Activated CD4-positive, alpha-beta T cell treated with anti-CD3 and anti-CD28 coated beads, Interleukin-2, amount 10 ng/mL, durations not matched to agents 24 days and 14 days (primary cell): Measurements from ENCODE around the gene NUDCD3. TPM values are rescaled to one million over a fixed set of nuclear protein-coding genes. Genes with fewer than 3 reads are reported as not detected.

Experiments used
- DNase-seq: peaks from one replicate; pipeline ENCODE4 v3.0.0; 2022
- H3K27ac Mint-ChIP-seq: one replicate; pipeline ENCODE4 v1.8.0; 2022; ENCODE audit warnings: mild to moderate bottlenecking, mixed read lengths
- H3K27me3 Mint-ChIP-seq: one replicate; pipeline ENCODE4 v1.8.0; 2022; ENCODE audit warnings: mixed read lengths
- H3K36me3 Mint-ChIP-seq: one replicate; pipeline ENCODE4 v1.8.0; 2022; ENCODE audit warnings: low read depth, mild to moderate bottlenecking, mixed read lengths
- H3K4me1 Mint-ChIP-seq: one replicate; pipeline ENCODE4 v1.8.0; 2021; ENCODE audit warnings: mixed read lengths
- H3K4me3 Mint-ChIP-seq: one replicate; pipeline ENCODE4 v1.8.0; 2022; ENCODE audit warnings: mild to moderate bottlenecking, moderate library complexity, mixed read lengths
- H3K9me3 Mint-ChIP-seq: one replicate; pipeline ENCODE4 v1.8.0; 2021; ENCODE audit warnings: mixed read lengths
- intact Hi-C: fragments of 100-400 bp; cut with micrococcal nuclease; formaldehyde crosslinking; loops from one replicate; pipeline ENCODE4 v1.15.1; 2023
- total RNA-seq: library from RNA; stranded (reverse); gene quantifications from 2 replicates; pipeline ENCODE4 v1.2.3, GENCODE V29; 2022

NUDCD3 gene
- total RNA-seq, 1 donor from 2014 or later, result 92.7 TPM

DNA sequence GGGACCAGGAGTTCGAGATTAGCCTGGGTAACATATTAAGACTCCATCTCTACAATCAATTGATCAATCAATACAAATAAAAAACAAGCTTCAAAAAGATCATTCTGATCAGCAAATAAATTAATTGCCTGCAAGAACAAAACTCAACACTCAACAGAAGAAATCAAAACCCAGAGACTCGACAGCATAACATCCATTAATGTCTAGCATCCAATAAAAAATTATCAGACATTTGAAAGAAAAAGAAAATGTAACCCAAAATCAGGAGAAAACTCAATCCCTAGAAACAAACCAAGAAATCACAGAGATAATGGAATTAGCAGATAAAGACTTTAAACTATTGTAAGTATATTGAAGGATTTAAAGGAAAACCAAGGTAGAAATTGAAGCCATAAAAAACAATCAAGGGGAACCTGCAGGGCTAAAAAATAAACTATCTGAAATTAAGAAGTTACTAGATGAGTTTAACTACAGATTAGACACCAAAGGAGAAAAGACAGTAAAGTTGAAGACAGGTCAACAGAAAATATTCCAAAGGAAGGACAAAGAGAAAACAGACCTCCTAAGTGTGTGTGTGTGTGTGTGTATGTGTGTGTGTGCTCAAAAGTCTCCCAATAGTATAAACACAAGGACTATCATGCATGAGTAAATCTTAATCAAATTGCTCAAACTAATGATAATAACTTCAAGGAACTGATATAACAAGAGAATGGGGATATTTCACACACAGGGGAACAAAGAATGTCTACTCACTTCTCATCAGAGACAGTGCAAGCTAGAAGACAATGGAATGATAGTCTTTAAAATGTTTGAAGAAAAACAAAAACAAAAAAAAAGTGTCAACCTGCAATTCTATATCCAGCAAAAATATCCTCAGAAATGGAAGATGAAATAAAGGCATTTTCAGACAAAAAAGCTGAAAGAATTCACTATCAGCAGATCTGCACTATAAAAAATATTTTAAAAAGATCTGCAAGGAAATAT, 7.7 kb downstream of the NUDCD3 start:
- intact Hi-C loops, result no loop called here
- no peaks in the 10 kb centered on the region for H3K27me3 Mint-ChIP-seq
- no peak overlapping the region for H3K4me3 Mint-ChIP-seq
- peaks cover 6% of the 10 kb centered on the region for H3K9me3 Mint-ChIP-seq
- peaks cover 71% of the 10 kb centered on the region for H3K36me3 Mint-ChIP-seq
- no peak overlapping the region for H3K27ac Mint-ChIP-seq
- DNase-seq, result no peak
- H3K4me1 Mint-ChIP-seq, result peaks cover 25% of the 10 kb centered on the region

- Mint-ChIP-seq H3K27me3 (no peaks in the 10 kb centered on the region), H3K9me3 (peaks cover 6% of the 10 kb centered on the region), H3K4me1 (peaks cover 13% of the 10 kb centered on the region), H3K36me3 (peaks cover 68% of the 10 kb centered on the region), H3K27ac (no peak overlapping the region), H3K4me3 (no peak overlapping the region)
- intact Hi-C loops, result loop anchor here (1.0 to 5.0 kb wide), 4 partner anchors 21 to 237 kb away; no protein-coding TSS in a partner anchor
- DNase-seq, result no peak
These were observed 12.5 kb downstream of the NUDCD3 start for GRCh38 chr7:44477938-44478337.

DNA sequence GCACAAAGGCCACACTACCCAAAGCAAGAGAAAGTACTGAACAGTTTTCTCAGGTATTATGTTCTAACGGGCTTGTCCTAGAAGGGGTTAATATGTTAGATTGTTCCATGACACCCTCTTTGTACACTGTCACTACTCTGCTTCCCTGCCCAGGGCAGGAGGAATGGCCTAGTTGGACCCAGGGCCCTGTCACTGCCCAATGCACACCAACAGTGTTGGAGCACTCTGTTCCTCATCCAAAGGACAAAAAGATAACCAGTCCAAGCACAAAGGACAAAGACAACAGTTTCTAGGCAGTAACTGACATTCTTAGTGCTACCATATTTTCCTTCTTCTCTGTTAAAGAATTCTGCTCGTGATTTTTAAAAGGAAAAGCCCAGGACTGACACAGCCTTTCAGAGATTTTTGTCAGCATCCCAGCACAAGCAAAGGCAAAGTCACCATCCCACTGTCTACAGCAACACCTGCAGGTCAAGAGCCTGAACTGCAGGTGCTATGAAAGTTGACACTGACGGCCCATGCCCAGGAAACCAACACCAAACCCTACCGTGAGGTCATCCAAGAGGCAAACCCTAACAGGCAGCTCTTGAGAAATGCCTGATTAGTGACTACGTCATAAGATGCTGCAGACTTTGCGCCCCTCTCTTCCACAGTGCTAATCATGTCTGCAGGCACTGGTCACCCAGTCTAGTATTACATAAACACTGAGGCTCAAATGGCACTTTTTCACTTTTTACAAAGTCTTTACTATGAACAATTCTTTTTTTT, 13.2 kb downstream of the NUDCD3 start:
- intact Hi-C loops, result loop anchor here (1.0 to 5.0 kb wide), 4 partner anchors 20 to 236 kb away; no protein-coding TSS in a partner anchor
- no peak overlapping the region for H3K27ac Mint-ChIP-seq

GRCh38 chr7:44476313-44476712, 14.1 kb downstream of the NUDCD3 start:
- H3K4me1 Mint-ChIP-seq, result peaks cover 15% of the 10 kb centered on the region
- peaks cover 65% of the 10 kb centered on the region for H3K36me3 Mint-ChIP-seq
- no peaks in the 10 kb centered on the region for H3K9me3 Mint-ChIP-seq
- intact Hi-C loops, result loop anchor here (2.0 to 5.0 kb wide), 3 partner anchors 20 to 219 kb away; no protein-coding TSS in a partner anchor
- no peaks in the 10 kb centered on the region for H3K27me3 Mint-ChIP-seq
- no peak overlapping the region for H3K4me3 Mint-ChIP-seq
- DNase-seq, result no peak
- H3K27ac Mint-ChIP-seq, result no peak overlapping the region

More for the DNA sequence above, 13.2 kb downstream of the NUDCD3 start:
- H3K4me1 Mint-ChIP-seq, result peaks cover 15% of the 10 kb centered on the region
- no peak overlapping the region for H3K4me3 Mint-ChIP-seq
- H3K36me3 Mint-ChIP-seq, result peaks cover 64% of the 10 kb centered on the region
- H3K27me3 Mint-ChIP-seq, result no peaks in the 10 kb centered on the region
- peak; percentile 89 for DNase-seq
- peaks cover under 1% of the 10 kb centered on the region for H3K9me3 Mint-ChIP-seq

DNA sequence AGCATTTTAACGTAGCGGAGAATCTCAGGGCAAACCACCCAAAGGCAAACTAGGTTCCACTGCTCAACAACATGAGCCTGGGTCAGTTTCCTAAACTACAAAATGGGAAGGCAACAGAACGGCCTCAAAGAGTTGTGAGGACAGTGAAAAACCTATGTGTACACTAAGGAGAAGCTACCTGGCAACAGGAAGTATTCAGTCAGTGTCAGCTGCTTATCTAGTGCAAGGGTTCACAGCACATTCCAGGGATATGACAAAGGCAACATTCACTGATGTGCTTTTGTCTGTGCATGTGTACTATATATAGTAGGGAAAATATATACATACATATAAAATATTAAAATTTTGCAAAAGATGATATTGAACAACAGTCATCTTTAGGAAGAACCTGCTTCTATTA, 17.2 kb downstream of the NUDCD3 start:
- intact Hi-C loops, result no loop called here
- no peaks in the 10 kb centered on the region for H3K9me3 Mint-ChIP-seq
- H3K4me1 Mint-ChIP-seq, result peaks cover 19% of the 10 kb centered on the region
- no peak overlapping the region for H3K27ac Mint-ChIP-seq
- peaks cover 55% of the 10 kb centered on the region for H3K36me3 Mint-ChIP-seq
- H3K27me3 Mint-ChIP-seq, result no peaks in the 10 kb centered on the region
- DNase-seq, result no peak
- H3K4me3 Mint-ChIP-seq, result no peak overlapping the region

DNA sequence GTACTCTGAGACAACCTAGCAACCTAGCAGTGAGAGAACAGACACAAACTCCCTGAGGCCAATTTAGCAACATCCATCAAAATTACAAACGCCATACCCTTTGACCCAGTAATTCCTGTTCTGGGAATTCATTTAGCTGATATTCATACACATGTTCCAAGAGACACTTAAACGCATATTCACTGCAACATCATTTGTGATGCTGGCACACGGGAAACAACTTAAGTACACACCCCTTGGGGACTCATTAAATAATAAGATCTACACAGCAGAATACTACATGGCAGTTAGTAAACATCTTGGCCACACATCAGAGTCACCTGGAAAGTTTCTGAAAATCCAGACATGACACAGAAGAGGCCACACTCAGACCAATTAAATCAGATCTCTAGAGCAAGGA, 17.6 kb downstream of the NUDCD3 start:
- intact Hi-C loops, result no loop called here
- H3K4me3 Mint-ChIP-seq, result no peak overlapping the region
- DNase-seq, result no peak
- H3K4me1 Mint-ChIP-seq, result peaks cover 19% of the 10 kb centered on the region
- no peaks in the 10 kb centered on the region for H3K27me3 Mint-ChIP-seq
- H3K27ac Mint-ChIP-seq, result no peak overlapping the region
- peaks cover 56% of the 10 kb centered on the region for H3K36me3 Mint-ChIP-seq
- no peaks in the 10 kb centered on the region for H3K9me3 Mint-ChIP-seq

DNA sequence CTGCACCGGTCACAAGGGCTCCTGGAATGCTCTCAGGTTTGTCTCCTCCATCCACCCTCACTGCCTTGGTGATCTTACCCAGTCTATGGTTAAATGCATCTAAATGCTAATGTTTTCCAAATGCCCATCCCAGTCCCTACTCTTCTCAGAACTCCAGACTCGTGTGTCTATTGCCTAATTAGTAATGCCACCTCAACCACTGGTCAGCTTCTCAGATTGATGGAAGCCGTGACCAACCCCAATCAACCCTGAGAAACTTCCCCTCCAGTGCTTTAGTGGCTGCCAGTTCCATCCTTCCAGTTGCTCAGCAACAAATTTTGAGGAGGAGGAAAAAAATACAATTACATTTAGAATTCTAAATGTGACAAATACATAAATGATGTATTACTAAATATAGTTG, 18.6 kb downstream of the NUDCD3 start:
- Mint-ChIP-seq H3K4me3 (no peak overlapping the region), H3K27me3 (no peaks in the 10 kb centered on the region), H3K36me3 (peaks cover 58% of the 10 kb centered on the region), H3K27ac (no peak overlapping the region), H3K4me1 (peaks cover 24% of the 10 kb centered on the region), H3K9me3 (no peaks in the 10 kb centered on the region)
- DNase-seq, result no peak
- intact Hi-C loops, result no loop called here

DNA sequence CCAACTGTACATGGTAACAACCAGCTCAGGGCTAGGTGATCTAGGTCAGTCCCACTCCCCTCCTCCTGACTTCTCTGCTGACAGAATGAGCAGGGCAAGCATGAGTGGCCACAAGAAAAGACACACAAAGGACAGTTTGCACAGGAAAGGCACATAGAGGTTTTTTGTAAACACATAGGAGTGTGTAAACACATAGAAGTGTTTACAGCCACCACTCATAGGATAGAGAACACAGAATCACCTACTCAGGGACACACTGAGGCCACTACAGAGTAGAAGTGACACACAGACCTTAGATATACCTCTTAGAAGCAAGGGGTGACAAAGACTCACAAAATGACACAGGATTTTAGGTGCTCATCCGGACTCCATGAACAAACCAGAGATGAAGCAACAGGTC, 19.0 kb downstream of the NUDCD3 start:
- Mint-ChIP-seq H3K27ac (no peak overlapping the region), H3K9me3 (no peaks in the 10 kb centered on the region), H3K36me3 (peaks cover 56% of the 10 kb centered on the region), H3K27me3 (no peaks in the 10 kb centered on the region), H3K4me3 (no peak overlapping the region), H3K4me1 (peaks cover 24% of the 10 kb centered on the region)
- intact Hi-C loops, result no loop called here
- DNase-seq, result no peak

- intact Hi-C loops, result no loop called here
- Mint-ChIP-seq H3K4me1 (peaks cover 29% of the 10 kb centered on the region), H3K9me3 (no peaks in the 10 kb centered on the region), H3K36me3 (peaks cover 59% of the 10 kb centered on the region), H3K27ac (no peak overlapping the region), H3K4me3 (no peak overlapping the region), H3K27me3 (no peaks in the 10 kb centered on the region)
- DNase-seq, result no peak
These were observed 19.7 kb downstream of the NUDCD3 start for GRCh38 chr7:44470628-44471245.

DNA sequence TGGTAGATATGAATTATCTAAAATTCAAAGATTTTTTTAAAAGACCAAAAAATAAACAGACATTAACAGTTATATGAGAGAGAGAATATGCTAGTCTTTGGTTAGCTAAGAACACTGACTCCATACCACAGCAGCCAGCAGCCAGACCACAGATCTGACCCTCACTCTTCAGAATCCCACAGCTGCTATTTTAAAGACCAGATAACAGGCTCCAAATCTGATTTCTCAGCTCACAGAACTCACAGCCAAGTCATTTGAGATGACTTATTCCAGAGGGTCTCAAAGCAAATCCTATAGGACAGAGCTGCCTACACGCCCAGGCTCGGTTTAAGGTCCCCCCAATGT, 20.4 kb downstream of the NUDCD3 start:
- Mint-ChIP-seq H3K27ac (no peak overlapping the region), H3K27me3 (no peaks in the 10 kb centered on the region), H3K36me3 (peaks cover 61% of the 10 kb centered on the region), H3K4me3 (no peak overlapping the region), H3K9me3 (no peaks in the 10 kb centered on the region), H3K4me1 (peaks cover 34% of the 10 kb centered on the region)
- DNase-seq, result no peak
- intact Hi-C loops, result no loop called here

GRCh38 chr7:44469461-44470134, 20.9 kb downstream of the NUDCD3 start:
- H3K27ac Mint-ChIP-seq, result no peak overlapping the region
- intact Hi-C loops, result no loop called here
- peaks cover 36% of the 10 kb centered on the region for H3K4me1 Mint-ChIP-seq
- no peak overlapping the region for H3K4me3 Mint-ChIP-seq
- no peak for DNase-seq
- H3K27me3 Mint-ChIP-seq, result no peaks in the 10 kb centered on the region
- H3K36me3 Mint-ChIP-seq, result peaks cover 61% of the 10 kb centered on the region
- H3K9me3 Mint-ChIP-seq, result no peaks in the 10 kb centered on the region

DNA sequence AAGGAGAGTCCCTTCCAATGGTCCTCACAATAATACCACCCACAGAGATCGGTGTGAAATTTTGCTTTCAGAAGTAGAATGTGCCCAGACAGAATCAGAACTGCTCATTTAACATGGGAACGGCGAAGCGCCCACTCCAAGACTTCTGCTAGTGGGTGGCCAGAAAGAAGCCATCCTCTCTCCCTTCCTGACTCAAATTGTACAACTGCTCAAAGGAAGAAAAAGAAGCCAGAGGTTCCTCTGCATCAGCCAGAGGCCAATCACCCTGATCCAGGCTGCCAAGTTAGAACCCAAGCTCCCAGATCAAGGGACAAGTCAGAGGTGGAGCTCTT, 23.3 kb downstream of the NUDCD3 start:
- intact Hi-C loops, result no loop called here
- DNase-seq, result no peak
- Mint-ChIP-seq H3K4me1 (peaks cover 37% of the 10 kb centered on the region), H3K27me3 (no peaks in the 10 kb centered on the region), H3K36me3 (peaks cover 49% of the 10 kb centered on the region), H3K27ac (peak overlapping the region; percentile 43), H3K4me3 (no peak overlapping the region), H3K9me3 (no peaks in the 10 kb centered on the region)
